Measurements from ENCODE around the gene MDH1.
"Not testable (repeated sequence)": the region's sequence is repeated elsewhere in the genome, so short reads cannot be mapped to it uniquely, and the experiment has no call there.

DNA sequence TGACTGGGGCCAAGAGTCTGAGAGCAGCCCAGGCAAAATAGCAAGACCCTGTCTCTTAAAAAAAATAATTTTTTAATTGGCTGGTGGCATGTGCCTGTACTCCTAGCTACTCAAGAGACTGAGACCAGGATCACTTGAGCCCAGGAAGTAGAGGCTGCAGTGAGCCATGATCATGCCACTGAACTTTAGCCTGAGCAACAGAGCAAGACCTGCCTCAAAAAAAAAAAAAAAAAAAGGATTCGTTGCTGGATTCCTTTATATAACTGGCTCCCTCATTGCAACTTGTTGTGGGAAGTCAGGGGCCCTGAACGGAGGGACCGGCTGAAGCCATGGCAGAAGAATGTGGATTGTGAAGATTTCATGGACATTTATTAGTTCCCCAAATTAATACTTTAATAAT is 15.7 kb upstream of the MDH1 start:
- TF ChIP-seq, protein P1, sequence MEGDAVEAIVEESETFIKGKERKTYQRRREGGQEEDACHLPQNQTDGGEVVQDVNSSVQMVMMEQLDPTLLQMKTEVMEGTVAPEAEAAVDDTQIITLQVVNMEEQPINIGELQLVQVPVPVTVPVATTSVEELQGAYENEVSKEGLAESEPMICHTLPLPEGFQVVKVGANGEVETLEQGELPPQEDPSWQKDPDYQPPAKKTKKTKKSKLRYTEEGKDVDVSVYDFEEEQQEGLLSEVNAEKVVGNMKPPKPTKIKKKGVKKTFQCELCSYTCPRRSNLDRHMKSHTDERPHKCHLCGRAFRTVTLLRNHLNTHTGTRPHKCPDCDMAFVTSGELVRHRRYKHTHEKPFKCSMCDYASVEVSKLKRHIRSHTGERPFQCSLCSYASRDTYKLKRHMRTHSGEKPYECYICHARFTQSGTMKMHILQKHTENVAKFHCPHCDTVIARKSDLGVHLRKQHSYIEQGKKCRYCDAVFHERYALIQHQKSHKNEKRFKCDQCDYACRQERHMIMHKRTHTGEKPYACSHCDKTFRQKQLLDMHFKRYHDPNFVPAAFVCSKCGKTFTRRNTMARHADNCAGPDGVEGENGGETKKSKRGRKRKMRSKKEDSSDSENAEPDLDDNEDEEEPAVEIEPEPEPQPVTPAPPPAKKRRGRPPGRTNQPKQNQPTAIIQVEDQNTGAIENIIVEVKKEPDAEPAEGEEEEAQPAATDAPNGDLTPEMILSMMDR (IDR thresholded peaks at IDR 0.05; ENCODE audit: low read length) = not testable (repeated sequence)
- TF ChIP-seq EZH2 (IDR thresholded peaks at IDR 0.05; ENCODE audit: borderline replicate concordance, low read length) = not testable (repeated sequence)

Measured in OCI-LY1 (cell line).